Mesodermal cell (in vitro differentiated cells): ENCODE results near the gene FGF9.

ENCODE experiments used
- H3K27ac ChIP-seq: 2 replicates; pipeline ENCODE4 v1.7.0; 2013; ENCODE audit warnings: mild to moderate bottlenecking, low read depth, low read length, moderate library complexity; ENCODE audit not compliant: severe bottlenecking
- H3K36me3 ChIP-seq: 2 replicates; pipeline ENCODE4 v1.7.1; 2013; ENCODE audit warnings: mild to moderate bottlenecking, low read length, moderate library complexity; ENCODE audit not compliant: control insufficient read depth, insufficient read depth
- H3K4me1 ChIP-seq: one replicate; pipeline ENCODE4 v1.7.1; 2013; ENCODE audit warnings: mild to moderate bottlenecking, low read length; ENCODE audit not compliant: insufficient read depth, control insufficient read depth, poor library complexity, severe bottlenecking
- H3K4me3 ChIP-seq: 2 replicates; pipeline ENCODE4 v1.7.0; 2013; ENCODE audit warnings: low read length, control low read depth, mild to moderate bottlenecking; ENCODE audit not compliant: insufficient read depth, poor library complexity, severe bottlenecking; ENCODE audit errors: extremely low read depth
- H3K9me3 ChIP-seq: 2 replicates; pipeline ENCODE4 v1.7.1; 2013; ENCODE audit warnings: mild to moderate bottlenecking, low read length, moderate library complexity; ENCODE audit not compliant: control insufficient read depth
- WGBS, 2 experiments: methylation state at CpG; one replicate each; pipeline ENCODE4 v1.1.5; 2013; ENCODE audit warnings: missing lambda C conversion rate in 2 of 2; ENCODE audit not compliant: insufficient coverage in 2 of 2; 5-methylcytosine and 5-hydroxymethylcytosine counted together

Gene FGF9

GRCh38 chr13:21661097-21661909 is 9.6 kb upstream of the FGF9 start:
- H3K36me3 ChIP-seq = no peaks in the 10 kb centered on the region
- peaks cover 10% of the 10 kb centered on the region for H3K9me3 ChIP-seq
- H3K27ac ChIP-seq = no peak overlapping the region
- WGBS, 2 experiments = no CpG with 5 or more reads among the region's 2 CpGs
- H3K4me3 ChIP-seq = no peak overlapping the region
- peaks cover 4% of the 10 kb centered on the region for H3K4me1 ChIP-seq

- Histone ChIP-seq H3K4me1 (no peaks in the 10 kb centered on the region), H3K36me3 (no peaks in the 10 kb centered on the region), H3K4me3 (no peak overlapping the region), H3K27ac (no peak overlapping the region), H3K9me3 (peaks cover 5% of the 10 kb centered on the region)
- 89% methylated on average over 1 of the region's 4 CpGs; no CpG with 5 or more reads in 1 of the 2 experiments for WGBS, 2 experiments
These were observed 7.7 kb upstream of the FGF9 start for GRCh38 chr13:21663197-21663596.

- WGBS, 2 experiments = 6% methylated on average over 12 to 18 of the region's 23 CpGs
- Histone ChIP-seq H3K9me3 (no peaks in the 10 kb centered on the region), H3K36me3 (no peaks in the 10 kb centered on the region), H3K4me1 (no peaks in the 10 kb centered on the region), H3K27ac (no peak overlapping the region), H3K4me3 (peak overlapping the region; percentile 49)
These were observed 2.1 kb upstream of the FGF9 start for GRCh38 chr13:21668732-21669275.

GRCh38 chr13:21670006-21670882 is 629 bp upstream of the FGF9 start:
- Histone ChIP-seq H3K27ac (peak overlapping the region; percentile 16), H3K4me1 (no peaks in the 10 kb centered on the region), H3K36me3 (no peaks in the 10 kb centered on the region), H3K9me3 (no peaks in the 10 kb centered on the region), H3K4me3 (peak overlapping the region; percentile 49)
- WGBS, 2 experiments = 0% methylated on average over 57 to 62 of the region's 70 CpGs

GRCh38 chr13:21671620-21672286 is 880 bp downstream of the FGF9 start:
- Histone ChIP-seq H3K4me1 (no peaks in the 10 kb centered on the region), H3K4me3 (peak overlapping the region; percentile 49), H3K9me3 (no peaks in the 10 kb centered on the region), H3K36me3 (no peaks in the 10 kb centered on the region), H3K27ac (no peak overlapping the region)
- WGBS, 2 experiments = 1% methylated on average over 10 to 13 of the region's 15 CpGs

GRCh38 chr13:21672287-21672680 is 1.4 kb downstream of the FGF9 start:
- no peaks in the 10 kb centered on the region for H3K36me3 ChIP-seq
- no peaks in the 10 kb centered on the region for H3K9me3 ChIP-seq
- WGBS, 2 experiments = no CpG with 5 or more reads among the region's 4 CpGs
- H3K27ac ChIP-seq = no peak overlapping the region
- no peaks in the 10 kb centered on the region for H3K4me1 ChIP-seq
- H3K4me3 ChIP-seq = no peak overlapping the region

- Histone ChIP-seq H3K4me1 (no peaks in the 10 kb centered on the region), H3K36me3 (no peaks in the 10 kb centered on the region), H3K9me3 (no peaks in the 10 kb centered on the region), H3K27ac (no peak overlapping the region), H3K4me3 (peak overlapping the region; percentile 47)
- 6 to 13% methylated on average over 14 to 20 of the region's 24 CpGs for WGBS, 2 experiments
These were observed 2.1 kb downstream of the FGF9 start for GRCh38 chr13:21672796-21673538.

GRCh38 chr13:21673539-21673788 is 2.6 kb downstream of the FGF9 start:
- H3K4me1 ChIP-seq = no peaks in the 10 kb centered on the region
- H3K36me3 ChIP-seq = no peaks in the 10 kb centered on the region
- H3K9me3 ChIP-seq = no peaks in the 10 kb centered on the region
- peak overlapping the region; percentile 47 for H3K4me3 ChIP-seq
- no peak overlapping the region for H3K27ac ChIP-seq
- 0 to 1% methylated on average over 9 to 21 of the region's 21 CpGs for WGBS, 2 experiments

GRCh38 chr13:21673789-21674489 is 3.1 kb downstream of the FGF9 start:
- no peaks in the 10 kb centered on the region for H3K4me1 ChIP-seq
- H3K36me3 ChIP-seq = no peaks in the 10 kb centered on the region
- no peaks in the 10 kb centered on the region for H3K9me3 ChIP-seq
- peak overlapping the region; percentile 47 for H3K4me3 ChIP-seq
- no peak overlapping the region for H3K27ac ChIP-seq
- WGBS, 2 experiments = 0 to 1% methylated on average over 29 to 39 of the region's 77 CpGs
